ENCODE data around the gene TNFRSF14.

Gene TNFRSF14

DNA sequence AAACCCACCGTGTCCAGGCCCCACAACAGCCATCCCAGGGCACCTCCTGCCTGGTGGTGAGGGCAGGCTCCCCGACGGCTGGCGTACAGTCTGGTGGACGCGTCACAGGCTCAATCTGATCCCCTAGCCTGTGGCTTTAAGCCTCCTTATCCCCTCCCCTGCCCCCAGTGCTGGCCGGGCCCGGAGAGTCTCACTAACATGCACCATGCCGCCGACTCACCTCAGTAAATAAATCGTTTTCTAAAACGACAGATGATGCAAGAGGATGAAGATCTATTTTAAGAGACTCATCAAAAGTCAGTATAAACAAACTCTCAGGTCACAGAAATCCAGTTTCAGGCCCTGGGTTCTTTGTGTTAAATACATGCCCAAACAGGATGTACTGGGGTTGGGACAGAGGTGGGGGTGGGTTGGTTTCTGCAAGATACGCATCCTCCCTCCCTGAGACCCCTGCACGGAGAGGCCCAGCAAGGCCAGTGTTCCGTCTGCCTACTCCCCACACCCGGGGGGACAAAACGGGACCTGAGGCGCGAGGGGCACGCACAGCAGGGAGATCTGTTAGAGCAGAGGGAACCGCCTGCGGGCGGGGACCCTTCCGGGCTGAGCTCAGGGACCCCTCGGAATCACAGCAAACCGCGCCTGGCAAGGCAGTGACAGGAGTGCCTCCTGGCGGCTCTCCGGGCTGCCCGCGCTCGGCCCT lies 32.8 kb upstream of the TNFRSF14 start:
- no peak for DNase-seq (ENCODE audit: low spot score)

DNA sequence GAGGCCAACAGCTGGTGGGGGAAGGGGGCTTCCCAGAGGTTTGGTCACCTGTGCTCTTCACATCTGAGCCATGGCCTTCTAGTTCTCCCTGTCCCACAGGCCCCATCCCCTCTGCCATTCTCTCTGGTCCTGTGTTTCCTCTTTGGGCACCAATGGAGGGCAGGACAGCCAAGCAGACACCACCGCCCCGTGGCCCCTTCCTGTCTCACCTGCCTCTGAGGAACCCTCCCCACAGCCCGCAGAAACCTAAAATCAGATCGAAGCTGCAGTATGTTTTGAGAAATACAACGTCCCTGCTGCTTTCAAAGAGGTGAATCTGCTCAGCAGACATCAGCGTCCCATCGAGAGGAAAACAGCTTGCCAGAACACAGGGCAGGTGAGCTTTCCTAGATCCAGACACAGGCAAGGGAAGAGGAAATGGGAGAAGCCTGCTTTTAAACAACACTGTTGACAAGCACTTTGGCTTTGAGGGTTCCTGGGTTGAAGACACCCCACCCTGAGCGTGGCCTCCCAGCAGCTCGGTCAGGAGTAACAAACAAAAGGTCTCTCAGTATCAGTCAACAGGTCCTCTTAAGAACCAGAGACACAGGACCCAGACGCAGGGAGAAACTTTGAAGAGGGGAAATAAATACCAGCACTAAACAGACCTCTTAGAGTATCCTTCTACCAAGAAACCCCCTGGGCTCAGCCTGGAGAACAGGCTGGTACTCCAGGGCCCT lies 32.1 kb upstream of the TNFRSF14 start:
- DNase-seq (ENCODE audit: low spot score): no peak

DNA sequence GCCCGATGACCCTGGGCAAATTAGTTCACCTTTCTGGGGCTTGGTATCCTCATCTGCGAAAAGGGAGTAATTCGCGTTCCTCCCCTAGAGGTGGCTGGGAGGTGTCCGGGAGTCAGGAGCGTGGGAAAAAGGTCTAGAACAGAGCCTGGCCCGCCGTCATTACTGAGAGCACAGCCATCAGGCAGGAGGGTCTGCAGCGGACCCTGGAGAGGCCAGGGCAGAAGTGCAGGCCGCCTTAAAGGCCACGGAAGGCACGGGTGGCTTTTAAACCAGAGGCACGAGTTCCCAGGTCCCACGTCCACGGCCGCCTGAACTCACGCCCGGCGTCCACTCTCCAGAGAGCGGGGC lies 30.6 kb upstream of the TNFRSF14 start:
- DNase-seq (ENCODE audit: low spot score): no peak

DNA sequence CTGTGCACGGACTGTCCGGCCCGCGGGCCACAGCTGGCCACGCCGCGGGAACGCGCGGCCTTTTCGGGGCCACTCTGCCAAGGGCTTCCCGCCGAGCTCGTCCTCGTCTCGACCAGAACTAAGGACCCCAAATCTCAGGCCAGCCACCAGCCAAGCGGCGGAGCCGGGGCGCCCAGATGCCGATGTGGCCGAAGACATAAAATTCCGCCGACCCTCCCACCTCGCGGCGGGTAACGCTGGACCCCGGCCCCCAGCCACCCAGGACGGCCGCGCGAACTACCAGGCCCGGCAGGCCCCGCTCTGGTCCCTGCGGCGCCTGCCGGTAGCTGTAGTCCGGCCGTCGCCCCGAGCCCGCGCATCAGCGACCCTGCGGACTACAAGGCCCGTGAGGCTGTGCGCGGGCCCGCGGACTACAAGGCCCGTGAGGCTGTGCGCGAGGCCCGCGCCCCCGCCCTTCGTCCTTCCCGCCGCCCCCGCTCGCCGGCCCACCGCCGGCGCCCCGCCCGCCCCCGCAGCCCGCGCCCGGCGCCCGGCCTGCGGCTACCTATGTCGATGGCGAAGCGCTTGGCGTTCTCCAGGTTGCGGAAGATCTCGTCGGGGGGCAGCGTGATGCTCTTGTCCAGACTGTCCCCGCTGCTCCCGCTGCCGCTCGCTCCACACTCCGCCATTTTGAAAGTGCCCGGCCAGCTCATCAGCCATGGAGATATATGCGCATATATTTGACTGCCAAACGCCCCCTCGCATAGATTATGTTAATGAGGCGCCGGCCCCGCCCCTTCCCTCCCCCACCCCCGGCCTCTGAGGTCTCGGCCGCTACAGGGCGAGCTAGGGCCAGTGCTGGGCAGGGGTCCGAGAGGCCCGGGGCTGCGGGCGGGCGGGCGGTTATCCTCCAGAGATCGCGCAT lies 30.0 kb upstream of the TNFRSF14 start, which contains the start of gene PANK4:
PANK4 (minus strand) TSS at position 677 of the 904 bp plus-strand sequence; CDS start at position 668, 9 bp downstream.
- peak; percentile 97 for DNase-seq (ENCODE audit: low spot score)

DNA sequence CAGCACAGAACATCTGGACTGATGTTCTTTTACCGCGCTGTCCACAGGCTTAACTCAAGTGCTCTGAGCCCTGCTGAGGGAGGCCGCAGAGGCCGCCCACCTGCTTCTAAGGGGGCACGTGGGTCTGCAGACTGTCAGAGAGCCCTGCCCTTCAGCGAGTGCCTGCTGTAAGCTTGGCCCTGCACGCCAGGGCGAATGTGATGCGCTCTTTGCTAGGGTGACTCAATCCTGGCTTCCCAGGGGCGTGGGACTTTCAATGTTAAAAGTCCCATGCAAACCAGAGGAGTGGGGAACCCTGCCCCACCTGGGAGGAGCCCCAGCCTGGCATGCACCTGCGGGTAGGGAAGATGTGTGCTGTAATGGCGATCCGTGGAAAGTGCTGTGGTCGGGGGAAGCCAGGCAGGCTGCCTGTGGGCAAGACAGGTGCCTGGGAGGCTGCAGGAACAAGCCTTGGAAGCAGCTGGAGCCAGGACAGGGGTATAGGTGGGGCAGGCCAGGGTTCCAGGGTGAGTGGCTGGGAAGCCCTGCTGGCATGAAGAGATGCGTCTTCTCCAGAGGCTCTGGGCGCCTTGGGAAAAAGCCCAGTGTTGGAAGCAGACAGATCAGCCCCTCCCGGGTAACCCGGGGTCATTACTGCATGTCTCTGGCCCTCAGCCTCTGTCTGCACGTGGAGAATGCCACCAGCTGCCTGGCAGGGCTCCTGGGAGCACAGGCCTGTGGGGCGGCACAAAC lies 29.2 kb upstream of the TNFRSF14 start:
- peak; percentile 66 for DNase-seq (ENCODE audit: low spot score)

DNA sequence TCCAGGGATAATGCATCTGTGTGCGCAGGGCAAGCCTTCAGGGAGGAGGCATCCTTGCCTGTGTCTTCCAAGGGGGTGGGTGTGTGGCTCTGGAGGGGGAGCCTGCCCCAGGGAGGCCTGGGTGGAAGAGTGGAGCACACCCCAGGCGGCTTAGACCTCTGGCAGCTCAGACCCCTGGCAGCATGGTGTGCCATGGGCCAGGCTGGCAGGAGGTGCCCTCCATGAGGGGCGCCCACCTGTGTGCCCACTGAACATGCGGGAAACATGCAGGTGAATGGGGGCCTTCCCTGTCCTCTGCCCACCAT lies 28.7 kb upstream of the TNFRSF14 start:
- DNase-seq (ENCODE audit: low spot score): no peak

DNA sequence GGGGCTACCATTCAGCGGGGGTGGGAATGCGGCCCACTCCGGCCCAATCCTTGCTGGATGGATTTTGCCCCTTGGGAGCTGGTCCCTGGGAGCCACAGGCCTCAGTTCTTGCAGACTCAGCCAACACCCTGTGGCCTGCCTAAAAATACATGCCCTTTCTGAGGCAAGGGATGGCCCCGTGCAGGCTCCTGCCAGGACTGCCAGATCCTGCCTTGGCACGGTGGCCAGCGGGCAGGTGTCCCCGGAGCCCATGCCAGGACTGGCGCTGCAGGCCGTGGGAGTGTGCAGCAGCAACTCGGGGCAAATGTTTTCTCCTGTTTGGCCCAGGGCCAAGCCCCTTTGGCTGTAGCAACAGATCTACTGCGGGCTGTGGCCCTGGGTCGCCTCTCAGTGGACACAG lies 28.2 kb upstream of the TNFRSF14 start:
- no peak for DNase-seq (ENCODE audit: low spot score)

DNA sequence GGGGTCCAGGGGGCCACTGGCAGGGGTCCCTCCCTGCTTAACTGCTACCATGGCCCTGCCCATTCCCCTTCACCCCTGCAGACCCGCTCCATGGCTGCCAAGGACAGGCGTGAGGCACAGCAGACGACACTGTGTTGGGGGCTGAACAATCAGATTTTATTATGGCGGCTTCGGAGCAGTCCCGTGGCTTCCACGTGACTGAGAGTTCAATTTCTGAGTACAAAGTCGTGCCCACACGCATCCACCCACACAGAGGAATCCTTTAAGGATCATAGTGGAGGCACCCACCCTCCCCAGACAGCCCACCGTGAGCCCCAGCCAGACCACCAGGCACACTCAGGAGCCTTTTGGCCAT lies 27.6 kb upstream of the TNFRSF14 start:
- DNase-seq (ENCODE audit: low spot score): no peak

DNA sequence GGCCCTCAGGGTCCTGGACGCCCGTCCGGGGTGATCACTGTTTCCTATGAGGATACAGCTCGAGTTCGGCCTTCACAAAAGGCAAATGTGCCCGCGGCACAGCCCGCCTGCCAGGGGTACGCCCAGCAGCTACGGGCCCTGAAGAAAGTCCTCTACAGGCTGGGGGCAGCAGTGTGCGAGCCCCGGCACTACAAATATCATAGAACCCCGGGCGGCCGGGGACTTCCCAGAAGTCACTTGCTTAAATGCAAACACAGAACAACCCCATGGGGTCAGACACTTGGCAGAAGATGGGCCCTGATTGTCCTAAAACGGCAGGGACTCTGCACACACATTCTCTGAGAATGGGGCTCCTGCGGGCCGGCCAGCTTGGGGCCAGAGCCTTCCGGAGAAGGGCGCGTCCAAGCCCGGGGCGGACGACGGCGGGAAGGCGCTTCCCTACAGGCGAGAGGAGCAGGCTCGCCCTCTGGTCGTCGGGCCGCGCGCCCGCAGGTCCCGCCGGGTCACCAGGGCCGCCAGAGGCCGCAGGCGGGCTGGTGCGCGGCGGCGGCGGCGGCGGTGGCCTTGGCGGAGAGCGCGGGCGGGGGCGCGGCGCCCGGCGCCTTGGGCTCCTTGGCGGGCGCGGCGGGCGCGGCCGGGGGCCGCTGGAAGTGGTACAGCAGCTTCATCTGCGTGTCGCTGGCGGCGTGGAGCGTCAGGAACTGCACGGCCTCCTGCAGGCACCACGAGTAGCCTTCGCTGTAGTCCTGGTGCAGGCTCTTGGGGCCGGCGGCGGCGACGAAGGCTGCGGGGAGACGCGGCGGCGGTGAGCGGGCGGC lies 27.0 kb upstream of the TNFRSF14 start:
- peak; percentile 36 for DNase-seq (ENCODE audit: low spot score)

DNA sequence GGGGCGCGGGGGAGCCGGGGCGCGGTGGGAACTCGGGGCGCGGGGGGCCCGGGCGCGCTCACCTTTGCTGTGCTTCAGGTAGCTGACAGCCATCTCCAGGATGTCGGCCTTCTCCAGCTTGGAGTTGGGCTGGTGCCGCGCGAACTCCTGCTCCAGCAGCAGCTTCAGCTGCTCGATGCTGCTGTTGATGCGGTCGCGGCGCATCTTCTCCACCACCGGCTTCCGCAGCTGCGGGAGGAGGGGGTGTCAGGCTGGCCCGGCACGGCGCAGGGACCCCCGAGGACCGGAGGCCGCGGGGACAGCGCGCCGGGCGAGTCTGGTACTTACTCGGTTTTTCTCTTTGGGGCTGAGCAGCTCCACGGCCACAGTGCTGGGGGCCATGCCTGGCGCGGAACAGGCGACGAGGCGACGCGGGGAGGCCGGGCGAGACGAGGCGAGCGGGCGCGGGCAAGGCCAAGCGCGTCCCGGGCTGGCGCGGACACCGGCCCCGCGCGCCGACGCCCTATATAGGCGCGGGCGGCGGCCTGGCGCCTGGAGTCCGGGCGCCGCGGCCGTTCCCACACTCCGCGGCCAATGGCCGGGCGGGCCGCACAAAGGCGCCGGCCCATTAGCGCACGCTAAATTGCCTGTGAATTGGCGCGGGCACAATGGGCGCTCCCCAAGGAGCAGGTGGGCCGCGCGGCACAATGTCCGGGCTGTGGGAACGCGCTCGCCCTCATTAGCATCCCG lies 26.2 kb upstream of the TNFRSF14 start, which contains the start of gene HES5:
HES5 (minus strand) TSS at position 480 of the 729 bp plus-strand sequence; CDS start at position 381, 99 bp downstream.
- DNase-seq (ENCODE audit: low spot score): peak; percentile 53

DNA sequence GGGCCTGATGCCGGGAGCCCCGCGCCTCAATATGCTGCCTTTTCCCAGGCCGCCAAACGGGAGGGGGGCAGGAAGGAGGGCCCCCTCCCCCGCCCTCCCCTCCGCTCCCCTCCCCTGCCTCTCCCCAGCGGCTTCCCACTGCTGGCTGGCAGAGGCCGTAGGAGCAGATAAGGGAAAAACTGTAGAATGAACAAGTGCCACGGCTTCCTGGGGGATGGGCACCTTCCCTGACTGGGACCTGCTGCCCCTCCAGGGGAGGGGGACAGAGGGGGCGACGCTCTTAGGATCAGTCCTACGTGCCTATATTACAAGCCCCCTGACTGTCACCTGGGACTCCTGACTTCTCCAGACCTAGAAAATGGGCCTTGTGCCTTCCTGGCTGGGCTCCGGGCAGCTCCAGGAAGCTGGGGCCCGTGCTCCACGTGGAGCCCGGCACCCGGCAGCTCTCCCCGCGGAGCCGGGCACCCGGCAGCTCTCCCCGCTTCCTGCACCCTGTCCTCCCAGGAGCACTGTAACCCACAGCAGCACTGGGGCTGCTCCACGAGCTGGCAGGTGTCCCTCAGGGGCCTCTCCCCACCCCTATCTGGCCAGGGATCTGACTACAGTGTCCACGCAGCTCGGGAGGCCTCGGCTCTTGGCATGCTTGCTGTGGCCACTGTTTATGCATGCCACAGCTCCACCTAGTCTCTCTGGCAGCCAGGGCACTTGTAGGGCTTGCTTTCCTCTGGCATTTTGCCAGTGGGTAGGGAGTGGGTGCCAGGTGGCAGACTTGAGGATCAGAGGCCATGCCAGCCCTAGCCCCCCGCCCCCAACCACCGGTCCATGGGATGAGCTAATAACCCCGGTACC lies 25.4 kb upstream of the TNFRSF14 start:
- DNase-seq (ENCODE audit: low spot score): no peak

DNA sequence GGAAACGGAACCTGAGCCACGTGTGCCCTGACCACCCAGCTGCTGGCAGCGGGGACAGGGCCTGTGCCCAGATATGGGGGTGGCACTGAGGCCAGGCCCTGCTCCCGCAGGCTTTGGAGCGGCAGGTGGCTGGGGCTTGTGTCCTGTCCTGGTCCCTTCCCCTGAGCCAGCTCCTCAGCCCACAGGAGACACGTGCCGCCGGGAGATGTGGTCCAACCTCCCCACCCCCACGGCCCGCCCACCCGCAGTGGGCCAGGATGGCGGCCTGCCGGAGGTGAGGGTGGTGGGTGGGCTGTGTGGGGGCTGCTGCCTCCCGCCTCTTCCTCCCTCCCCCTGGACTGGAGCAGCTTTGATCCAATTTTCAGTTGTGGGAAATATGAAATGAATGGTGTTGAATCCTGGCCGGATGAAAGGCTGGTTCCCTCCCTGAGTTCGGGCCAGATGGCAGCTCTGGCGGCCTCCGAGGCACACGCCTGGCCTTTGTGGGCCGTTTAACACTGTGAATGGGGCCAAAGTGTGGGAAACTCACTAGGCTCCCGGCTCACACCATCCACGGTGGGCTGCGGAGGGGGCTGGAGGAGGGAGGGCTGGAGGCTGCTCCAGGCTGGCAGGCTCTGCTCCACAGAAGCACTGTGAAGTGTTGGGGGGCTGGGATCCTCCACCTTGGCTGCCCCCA lies 23.5 kb upstream of the TNFRSF14 start:
- DNase-seq (ENCODE audit: low spot score): no peak

DNA sequence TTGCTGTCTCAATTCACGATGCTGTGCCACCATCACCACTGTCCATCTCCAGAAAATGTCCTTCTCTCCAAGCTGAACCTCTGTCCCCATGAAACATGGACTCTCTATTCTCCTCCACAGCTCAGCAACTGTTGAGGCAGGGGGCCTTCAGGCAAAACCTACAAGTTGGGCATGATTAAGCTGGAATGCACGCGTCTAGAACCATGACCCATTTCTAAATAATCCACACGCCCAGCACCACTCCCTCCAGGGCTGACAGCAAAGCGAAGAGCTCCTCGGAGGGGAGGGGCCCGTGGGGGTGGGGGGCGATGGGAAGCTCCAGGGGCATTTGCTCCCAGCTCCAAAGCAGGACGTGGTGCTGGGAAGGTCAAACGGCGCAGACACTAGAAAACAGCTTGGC lies 22.8 kb upstream of the TNFRSF14 start:
- peak; percentile 72 for DNase-seq (ENCODE audit: low spot score)

DNA sequence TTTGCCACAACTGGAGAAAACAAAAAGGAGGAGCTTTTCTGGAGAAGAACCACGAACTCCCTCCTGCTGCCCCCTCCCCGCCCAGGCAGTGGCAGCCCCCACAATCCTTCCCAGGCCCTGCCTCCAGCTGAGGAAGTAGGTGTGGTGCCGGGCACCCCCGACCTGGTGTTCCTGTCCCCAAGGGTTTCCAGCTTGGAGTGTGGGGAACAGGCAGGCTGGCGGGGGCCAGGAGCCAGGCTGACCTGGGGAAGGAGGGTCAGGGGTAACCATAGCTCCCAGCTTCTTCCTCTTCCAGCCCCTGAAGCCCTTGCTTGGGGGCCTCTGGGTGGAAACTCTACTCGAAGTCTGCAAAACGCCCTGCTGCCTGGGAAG lies 21.9 kb upstream of the TNFRSF14 start:
- no peak for DNase-seq (ENCODE audit: low spot score)

DNA sequence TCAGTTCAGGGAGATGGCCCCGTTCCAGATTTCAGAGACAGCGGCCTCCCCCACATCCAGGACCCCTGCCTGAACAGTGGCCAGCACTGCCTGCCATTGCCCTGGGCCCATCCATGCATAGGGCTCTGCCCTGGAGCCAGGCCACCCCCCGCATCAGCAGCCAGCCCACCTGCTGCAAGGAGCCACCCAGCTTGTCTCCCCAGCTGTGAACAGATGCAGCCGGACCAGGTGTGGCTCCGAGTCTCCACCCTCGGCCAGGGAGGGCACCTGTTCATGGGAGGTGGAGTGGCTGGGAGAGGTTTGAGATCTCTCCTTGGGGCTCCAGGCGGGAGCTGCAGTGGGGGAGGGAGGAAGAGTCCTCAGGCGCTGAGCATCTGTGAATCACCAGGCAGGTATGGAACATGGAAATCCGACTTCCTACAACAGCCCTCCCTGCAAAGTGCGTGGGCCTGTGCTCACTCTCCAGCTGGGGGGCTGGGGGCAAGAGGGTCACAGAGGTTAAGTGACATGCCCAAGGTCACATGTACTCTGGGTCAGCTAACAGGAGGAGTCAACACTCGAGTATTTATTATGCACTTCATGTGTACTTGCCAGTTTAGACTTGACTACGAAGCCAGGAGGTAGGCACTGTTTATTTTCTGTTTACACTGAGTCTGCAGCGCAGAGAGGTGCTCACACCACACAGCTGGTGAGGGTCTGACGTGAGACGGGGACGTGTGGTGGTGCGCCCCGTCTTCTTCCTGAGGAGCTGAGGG lies 21.3 kb upstream of the TNFRSF14 start:
- peak; percentile 51 for DNase-seq (ENCODE audit: low spot score)

DNA sequence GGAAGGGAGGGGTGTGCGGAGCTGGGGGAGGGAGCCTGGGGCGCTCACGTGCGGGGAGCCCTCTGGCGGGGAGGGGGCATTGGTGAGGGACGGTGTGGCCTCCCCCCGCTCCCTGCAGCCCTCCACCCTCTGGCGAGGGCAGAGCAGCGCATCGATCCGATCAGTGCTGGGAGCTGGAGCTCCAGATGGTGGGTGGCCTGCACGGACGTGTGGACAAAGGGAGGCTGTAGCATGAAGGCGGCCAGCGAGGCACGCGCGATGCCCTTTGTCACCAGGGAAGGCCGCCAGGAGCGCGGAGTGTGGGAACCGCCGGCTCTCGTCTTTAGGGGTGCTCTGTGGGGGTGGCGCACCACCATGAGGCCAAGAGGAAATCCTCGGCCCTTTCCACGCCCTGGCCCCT lies 20.7 kb upstream of the TNFRSF14 start:
- no peak for DNase-seq (ENCODE audit: low spot score)

DNA sequence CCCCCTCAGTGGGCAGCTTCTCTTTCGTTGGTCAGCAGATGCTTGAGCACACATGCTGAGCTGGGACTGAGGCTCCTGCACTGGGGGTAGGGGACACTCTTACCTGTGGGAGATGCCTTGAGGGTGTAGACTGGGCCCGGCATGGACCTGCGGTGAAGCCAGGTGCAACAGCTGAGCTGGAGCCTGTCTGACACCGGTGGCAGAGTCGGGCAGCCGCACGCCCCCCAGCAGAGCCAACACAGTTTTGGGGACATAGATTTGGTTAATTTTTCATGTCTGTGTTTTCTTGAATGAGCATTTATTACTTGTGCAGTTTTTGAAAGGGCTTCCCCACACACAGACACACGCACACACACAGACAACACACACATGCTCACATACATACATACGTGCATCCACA lies 20.2 kb upstream of the TNFRSF14 start:
- no peak for DNase-seq (ENCODE audit: low spot score)

DNA sequence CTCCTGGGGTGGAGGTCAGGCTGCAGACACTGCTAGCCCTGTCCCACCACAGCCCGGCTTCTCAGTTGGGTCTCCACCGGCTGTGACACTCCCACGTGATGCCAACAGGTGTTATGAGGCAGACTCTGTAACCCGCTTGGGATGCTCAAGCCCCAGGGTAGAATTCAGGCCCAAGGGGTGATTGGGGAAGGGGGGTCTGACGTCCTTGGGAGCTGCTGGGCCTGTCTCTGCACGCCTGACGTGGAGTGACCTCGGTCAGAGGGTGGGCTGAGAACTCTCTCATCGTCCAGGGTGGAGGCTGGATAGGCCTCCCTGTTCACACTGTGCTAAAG lies 18.4 kb upstream of the TNFRSF14 start:
- DNase-seq (ENCODE audit: low spot score): no peak

DNA sequence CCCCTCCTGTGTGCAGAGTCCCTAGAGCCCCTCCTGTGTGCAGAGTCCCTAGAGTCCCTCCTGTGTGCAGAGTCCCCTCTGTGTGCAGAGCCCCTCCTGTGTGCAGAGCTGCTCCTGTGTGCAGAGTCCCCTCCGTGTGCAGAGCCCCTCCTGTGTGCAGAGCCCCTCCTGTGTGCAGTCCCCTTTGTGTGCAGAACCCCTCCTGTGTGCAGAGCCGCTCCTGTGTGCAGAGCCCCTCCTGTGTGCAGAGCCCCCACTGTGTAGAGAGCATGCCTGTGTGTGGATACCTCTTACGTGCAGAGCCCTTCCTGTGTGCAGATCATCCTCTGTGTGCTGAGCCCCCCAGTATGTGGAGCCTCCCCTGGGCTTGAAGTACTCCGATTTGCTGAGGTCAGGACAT lies 17.8 kb upstream of the TNFRSF14 start:
- DNase-seq (ENCODE audit: low spot score): no peak
